Skeletal muscle cell (primary cell): ENCODE data around the gene DHODH.

Source experiments
- DNase-seq: peaks from one replicate; pipeline ENCODE4 v3.0.0-alpha.2; 2010; ENCODE audit warnings: low read depth
- H3K4me3 ChIP-seq: 2 replicates; pipeline ENCODE4 v1.5.1; 2011; ENCODE audit warnings: low read depth, mild to moderate bottlenecking, control low read depth, low read length, moderate library complexity

The DHODH gene

DNA sequence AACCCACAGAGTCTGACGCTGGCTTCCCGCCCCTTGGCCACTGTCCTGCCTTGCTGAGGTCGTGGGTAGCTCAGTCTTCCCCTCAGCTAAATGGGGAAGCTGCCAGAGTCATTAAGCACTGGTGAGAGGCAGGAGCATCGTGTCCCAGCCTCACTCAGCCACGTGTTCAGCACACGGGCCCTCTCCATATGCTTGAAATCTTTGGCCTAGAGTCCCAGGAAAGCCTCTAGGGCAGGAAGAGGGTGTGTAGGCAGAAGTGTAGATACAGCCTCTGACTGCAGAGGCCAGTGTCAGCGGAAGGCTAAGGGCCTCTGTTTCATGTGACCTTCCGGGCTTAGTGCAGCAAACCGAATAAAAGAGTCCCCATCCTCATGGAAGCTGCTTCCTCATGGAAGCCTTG lies 4.1 kb downstream of the DHODH start:
- H3K4me3 ChIP-seq = no peak overlapping the region
- DNase-seq = no peak

DNA sequence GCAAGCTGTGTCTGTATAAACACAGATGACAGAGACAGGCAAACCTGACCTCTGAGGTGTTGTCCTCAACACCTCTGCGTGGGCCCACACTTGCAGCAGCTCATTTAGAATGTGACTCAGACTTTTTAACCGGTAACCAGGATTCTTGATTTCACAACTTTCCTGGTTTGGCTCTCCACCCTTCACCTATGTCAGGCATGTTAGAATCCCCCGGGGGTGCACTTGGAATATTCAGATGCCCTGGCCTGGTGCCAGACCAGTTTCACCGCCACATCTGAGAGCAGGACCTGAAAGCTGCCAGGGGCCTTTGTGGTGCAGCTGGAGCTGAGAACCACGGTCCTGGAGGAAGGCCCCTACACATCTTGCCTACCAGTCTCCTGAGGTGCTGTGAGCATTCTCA lies 4.8 kb downstream of the DHODH start:
- no peak overlapping the region for H3K4me3 ChIP-seq
- DNase-seq = peak; percentile 12

DNA sequence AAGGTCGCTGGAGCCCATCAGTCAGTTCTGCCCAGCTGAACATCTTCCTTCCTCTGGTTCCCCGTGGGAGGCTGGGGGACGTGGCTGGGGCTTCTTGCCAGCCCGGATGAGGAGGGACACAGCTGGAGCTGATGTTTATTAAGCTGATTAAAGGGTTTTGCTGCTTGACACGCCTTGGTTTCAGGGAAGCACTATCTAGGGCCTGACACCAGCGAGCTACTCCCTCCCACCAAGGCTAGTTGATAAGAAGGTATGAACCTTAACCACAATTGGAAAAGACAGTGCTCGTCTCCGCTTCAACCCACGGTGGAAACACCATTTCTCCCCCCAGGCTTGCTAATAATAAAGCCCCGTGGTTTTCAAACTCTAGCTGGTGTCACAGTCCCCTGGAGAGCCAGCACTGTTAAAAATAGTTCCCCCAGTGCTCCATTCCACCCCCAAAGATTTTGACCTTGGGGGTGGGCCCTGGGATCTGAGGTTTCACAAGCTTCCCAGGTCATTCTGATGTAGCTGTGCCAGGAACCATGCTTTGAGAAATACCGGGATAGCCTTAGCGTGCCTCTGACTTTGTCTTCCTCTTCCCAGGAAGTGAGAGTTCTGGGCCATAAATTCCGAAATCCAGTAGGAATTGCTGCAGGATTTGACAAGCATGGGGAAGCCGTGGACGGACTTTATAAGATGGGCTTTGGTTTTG lies 5.5 kb downstream of the DHODH start:
- DNase-seq = no peak
- H3K4me3 ChIP-seq = no peak overlapping the region

DNA sequence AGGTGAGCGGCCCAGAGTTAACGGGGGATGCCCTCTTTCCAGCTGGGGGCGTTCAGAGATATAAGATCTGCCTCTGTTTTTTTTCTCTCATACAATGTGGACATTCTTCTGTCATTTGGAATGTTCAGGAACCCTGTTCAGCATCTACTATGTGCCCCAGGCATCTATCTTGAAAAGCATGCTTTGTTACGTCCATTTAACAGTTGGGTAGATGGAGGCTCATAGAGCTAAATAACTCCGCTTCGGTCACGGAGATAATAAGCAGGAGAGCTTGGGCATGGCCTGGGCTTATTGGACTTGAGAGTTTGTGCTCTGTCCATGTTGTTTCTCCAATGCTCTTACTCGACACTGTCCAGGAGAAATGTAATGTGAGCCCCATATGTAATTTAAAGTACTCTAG lies 6.1 kb downstream of the DHODH start:
- no peak for DNase-seq
- no peak overlapping the region for H3K4me3 ChIP-seq

- DNase-seq = no peak
- H3K4me3 ChIP-seq = no peak overlapping the region
Observed at GRCh38 chr16:72015124-72015523, 6.6 kb downstream of the DHODH start.

DNA sequence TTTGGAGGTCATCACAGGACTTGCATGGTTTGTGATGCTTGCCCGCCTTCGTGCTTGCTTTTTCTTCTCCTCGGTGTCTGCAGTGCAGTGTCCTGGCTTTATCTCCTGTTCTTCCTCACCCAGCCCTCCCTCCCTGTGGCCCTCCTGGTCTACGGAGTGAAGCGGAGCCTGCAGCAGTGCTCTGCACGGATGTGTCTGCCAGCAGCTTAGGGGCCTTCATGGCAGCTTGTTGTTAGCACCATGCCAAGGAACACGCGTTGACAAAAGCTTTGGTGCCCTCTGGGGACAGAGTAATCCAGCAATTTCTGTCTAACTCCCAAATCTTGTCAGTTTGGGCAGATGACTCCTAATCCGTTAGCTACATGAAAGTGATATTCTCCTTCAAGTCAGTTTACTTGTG lies 9.9 kb downstream of the DHODH start:
- no peak overlapping the region for H3K4me3 ChIP-seq
- DNase-seq = no peak

GRCh38 chr16:72021043-72021442 lies 12.5 kb downstream of the DHODH start:
- no peak for DNase-seq
- no peak overlapping the region for H3K4me3 ChIP-seq

- DNase-seq = no peak
- no peak overlapping the region for H3K4me3 ChIP-seq
Observed at GRCh38 chr16:72022127-72022526, 13.6 kb downstream of the DHODH start.

DNA sequence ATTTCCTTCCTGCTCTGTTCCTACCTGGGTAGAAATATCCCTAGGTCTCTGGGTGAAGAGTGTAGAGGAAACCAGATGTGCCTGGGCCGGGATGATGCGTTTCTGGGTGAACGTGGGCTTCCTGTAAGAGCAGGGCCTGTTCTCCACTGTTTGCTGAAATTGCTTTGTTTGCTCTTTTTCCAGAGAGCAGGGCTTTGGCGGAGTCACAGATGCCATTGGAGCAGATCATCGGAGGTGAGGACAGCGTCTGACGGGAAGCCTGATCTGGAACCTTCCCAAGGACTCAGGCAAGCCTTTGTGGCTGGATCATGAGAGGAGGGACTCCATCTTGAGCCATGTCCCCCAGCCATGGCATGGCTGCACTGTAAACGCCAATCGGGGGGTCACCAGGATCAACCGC lies 15.4 kb downstream of the DHODH start:
- H3K4me3 ChIP-seq = no peak overlapping the region
- no peak for DNase-seq

DNA sequence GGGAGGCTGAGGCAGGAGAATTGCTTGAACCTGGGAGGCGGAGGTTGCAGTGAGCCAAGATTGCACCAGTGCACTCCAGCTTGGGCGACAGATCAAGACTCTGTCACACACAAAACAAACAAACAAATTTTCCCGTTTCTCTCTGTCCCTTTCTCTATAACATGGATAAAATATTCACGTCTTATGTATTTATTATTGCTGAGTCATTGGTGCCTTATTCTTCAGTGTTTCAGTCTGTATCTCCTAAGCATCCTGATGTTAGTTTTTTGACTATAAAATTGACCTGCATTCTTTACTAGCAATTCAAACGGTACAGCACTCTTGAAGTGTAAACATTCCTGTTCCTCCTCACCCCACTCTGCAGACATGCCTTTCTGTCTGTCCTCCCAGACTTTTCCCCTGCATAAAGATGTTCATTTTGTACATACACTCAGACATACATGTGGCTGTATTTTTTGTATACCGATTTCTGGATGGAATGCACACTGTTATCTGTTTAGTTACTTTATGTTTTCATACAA lies 16.4 kb downstream of the DHODH start:
- DNase-seq = no peak
- H3K4me3 ChIP-seq = no peak overlapping the region

GRCh38 chr16:72025404-72026114 lies 17.0 kb downstream of the DHODH start:
- DNase-seq = no peak
- H3K4me3 ChIP-seq = no peak overlapping the region

DNA sequence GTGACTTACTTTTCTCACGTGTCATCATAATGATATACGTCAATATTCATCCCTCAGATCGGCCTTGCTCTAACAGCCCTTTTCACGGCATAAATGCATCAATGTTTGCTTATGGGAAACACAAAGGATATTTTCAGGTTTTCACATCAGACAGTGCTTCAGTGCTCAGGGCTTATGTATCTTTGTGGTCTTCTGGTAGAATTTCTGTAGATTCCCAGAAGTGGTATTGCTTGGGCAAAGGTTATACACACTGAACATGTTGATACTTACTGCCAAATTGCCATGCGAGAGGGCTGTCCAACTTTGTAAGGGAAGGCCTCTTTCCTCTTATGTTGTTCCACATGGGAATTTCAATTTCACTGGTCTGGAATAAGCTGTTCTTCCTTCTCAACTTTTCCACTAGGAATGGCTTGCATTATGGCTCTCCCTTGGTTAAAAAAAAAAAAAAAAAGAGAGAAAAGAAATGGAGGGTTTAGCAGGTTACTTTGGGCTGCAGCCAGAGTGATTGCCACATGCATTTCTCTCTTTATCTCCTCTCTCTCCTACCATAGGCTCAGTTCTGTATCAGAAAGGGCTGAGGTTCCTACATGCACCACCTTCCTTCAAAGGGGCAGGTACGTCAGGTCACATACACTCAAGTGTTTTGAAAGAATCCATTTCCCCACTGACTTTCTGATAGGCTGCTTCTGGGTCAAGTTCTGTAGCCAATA lies 19.3 kb downstream of the DHODH start:
- H3K4me3 ChIP-seq = no peak overlapping the region
- no peak for DNase-seq

GRCh38 chr16:72029567-72030271 lies 21.2 kb downstream of the DHODH start:
- no peak overlapping the region for H3K4me3 ChIP-seq
- no peak for DNase-seq

DNA sequence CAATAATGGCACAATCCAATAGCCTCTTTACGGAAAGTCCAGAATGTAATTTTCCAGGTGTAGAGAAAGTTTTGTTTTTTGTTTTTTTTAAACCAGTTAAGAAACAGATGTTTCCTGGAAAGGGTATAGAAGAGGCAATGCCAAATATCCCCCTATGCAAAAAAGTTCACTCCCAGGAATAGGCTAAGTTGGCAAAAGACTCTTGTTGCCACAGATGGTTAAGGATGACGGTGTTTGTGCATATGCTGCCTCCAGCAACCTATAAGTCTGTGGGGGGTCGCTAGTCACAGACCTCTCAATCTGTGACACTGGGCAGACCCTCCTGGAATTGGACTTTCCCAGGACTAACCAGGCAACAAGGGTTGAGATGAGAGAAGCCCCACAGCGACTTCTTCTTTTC lies 24.9 kb downstream of the DHODH start:
- H3K4me3 ChIP-seq = no peak overlapping the region
- no peak for DNase-seq

DNA sequence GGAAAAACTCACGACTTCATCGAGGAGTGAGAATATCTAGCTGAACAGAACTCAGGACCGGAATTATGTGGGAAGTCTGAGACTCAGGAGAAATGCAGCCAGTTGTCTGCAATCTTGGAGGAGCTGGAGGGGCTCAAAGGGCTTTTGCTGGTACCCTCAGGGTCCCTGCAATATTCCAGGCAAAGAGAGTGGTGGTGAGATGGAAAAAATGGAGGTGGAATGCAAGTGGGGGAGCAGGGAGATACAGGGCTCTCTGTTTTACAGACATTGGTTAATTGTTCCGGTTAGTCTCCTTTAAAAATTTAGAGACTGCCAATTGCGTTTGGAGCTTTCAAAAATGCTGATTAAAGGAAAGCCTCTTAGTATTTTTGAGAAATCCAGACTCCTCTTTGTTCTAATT lies 27.6 kb downstream of the DHODH start:
- no peak overlapping the region for H3K4me3 ChIP-seq
- DNase-seq = no peak

DNA sequence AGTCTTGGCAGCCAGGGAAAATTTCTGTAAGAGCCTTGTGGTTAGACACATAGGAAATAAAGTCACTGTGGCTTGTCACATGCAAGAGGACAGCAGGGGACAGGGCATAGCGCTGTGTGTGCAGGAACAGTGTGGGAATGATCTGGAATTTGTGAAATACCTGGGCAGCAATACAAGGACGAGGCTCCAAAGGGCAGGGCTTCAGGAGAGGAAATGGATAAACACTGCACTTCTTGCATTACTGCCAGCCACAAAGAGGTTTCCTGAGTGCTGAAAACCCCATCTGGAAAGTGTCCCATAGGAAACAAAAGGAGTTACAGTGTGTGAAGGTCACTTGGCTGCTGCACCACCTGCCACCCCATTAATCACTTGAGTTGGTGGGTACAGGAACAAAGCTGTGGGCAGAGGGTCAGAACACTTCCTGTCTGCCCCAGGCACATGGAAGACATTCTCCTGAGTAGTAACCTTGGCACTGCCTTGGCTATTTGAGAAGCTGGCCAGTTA lies 33.7 kb downstream of the DHODH start:
- DNase-seq = peak; percentile 27
- no peak overlapping the region for H3K4me3 ChIP-seq

DNA sequence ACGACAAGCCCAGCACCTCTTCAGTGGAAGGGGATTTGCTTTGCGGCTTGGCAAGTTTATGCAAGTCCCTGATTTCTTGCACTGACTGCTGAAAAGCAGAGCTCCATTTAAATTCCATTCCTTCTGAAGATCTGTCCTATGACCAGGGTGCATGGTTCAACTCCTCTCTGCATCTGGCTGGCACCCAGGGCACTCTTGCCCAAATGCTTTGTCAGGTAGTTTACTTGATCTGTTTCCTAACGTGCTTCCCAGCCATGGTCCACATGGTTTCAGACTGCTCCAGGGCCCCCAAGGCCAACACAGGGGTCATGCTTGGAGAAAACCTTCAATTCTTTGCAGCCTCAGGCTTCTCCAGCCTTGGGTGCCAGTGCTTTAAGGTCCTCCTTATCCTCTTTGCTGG lies 34.5 kb downstream of the DHODH start:
- no peak overlapping the region for H3K4me3 ChIP-seq
- no peak for DNase-seq

DNA sequence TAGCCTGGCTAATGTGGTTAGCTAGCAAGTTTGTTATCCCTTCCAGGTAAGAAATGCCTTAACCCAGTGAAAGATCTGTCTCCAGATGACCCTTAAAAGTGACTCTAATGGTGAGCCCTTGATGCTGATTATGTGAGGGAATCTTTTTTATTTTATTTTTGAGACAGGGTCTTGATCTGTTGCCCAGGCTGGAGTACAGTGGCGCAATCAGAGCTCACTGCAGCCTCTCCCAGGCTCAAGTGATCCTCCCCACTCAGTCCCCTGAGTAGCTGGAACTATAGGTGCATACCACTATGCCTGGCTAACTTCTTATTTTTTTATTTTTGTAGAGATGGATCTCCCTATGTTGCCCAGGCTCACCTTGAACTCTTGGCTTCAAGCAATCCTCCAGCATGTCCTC lies 35.0 kb downstream of the DHODH start:
- H3K4me3 ChIP-seq = no peak overlapping the region
- DNase-seq = no peak

DNA sequence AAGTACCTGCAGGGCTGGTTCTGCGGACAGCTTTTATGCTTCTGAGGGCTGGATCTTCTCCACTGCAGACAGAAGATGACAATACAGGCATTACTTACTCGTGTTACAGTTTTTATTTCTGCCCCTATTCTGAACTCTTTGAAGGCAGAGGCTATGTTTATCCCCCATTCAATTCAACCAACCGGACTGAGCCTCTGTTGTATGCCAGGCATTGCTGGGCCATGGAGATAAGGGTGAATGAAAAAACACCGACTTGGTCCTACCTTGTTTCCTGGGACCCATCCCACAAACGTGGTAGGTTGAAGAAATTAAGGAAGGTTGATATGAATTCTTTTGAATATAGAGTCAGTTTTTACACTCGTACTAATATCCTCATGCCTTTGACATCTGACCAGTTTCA lies 35.8 kb downstream of the DHODH start:
- DNase-seq = no peak
- no peak overlapping the region for H3K4me3 ChIP-seq

GRCh38 chr16:72044825-72045359 lies 36.3 kb downstream of the DHODH start:
- DNase-seq = no peak
- H3K4me3 ChIP-seq = no peak overlapping the region
